T-cell (primary cell): ENCODE data around the gene SYT3. TPM values are rescaled to one million over a fixed set of nuclear protein-coding genes. Genes with fewer than 3 reads are reported as not detected.
"Not testable (repeated sequence)": the region's sequence is repeated elsewhere in the genome, so short reads cannot be mapped to it uniquely, and the experiment has no call there.

Experiments
- ATAC-seq, 4 experiments: fragments of 200-7000 bp in 3 of 4; fragments of 150-1000 bp in 1 of 4; cut with Tn5 transposase; replicated peaks in 1 of 4; 1 replicate in 3 of 4; 2 replicates in 1 of 4; pipeline ENCODE4 v1.10.0; 2021; ENCODE audit warnings: moderate library complexity in 3 of 4, mild to moderate bottlenecking in 2 of 4, moderate number of reproducible peaks in 1 of 4
- CTCF ChIA-PET, 2 donors: fragments of 300-600 bp; sonication (Branson Sonifier 250); formaldehyde crosslinking; loops; one replicate each; lab custom pipeline; 2022; ENCODE audit warnings: antibody characterized with exemption in 2 of 2; lab: Charles Lee
- POLR2A ChIA-PET, 2 donors: fragments of 300-600 bp; sonication (Branson Sonifier 250); formaldehyde crosslinking; loops; one replicate each; lab custom pipeline; 2022; ENCODE audit warnings: antibody characterized with exemption in 2 of 2; lab: Charles Lee
- DNase-seq, 35 experiments: peaks; one replicate each; pipeline versions ENCODE4 v3.0.0 to v3.0.0-alpha.2; 2013 to 2023
- H3K27ac ChIP-seq: one replicate; pipeline ENCODE4 v1.5.1; 2013; ENCODE audit warnings: low read length
- H3K27me3 ChIP-seq, 2 experiments: replicated peaks in 1 of 2; 1 replicate in 1 of 2; 2 replicates in 1 of 2; pipeline versions ENCODE4 v1.6.1 to v1.7.0; 2013; ENCODE audit warnings: low read length in 1 of 2, mixed read lengths in 1 of 2; ENCODE audit not compliant: control insufficient read depth in 2 of 2, insufficient read depth in 2 of 2; ENCODE audit errors: extremely low read depth in 1 of 2
- H3K36me3 ChIP-seq, 2 donors: 1 replicate in 1 of 2; 2 replicates in 1 of 2; pipeline versions ENCODE4 v1.6.1 to v1.7.0; 2013; ENCODE audit warnings: low read length in 1 of 2; ENCODE audit not compliant: control insufficient read depth in 2 of 2, insufficient read depth in 1 of 2; ENCODE audit errors: extremely low read depth in 1 of 2
- H3K4me1 ChIP-seq, 2 experiments: 1 replicate in 1 of 2; 2 replicates in 1 of 2; pipeline versions ENCODE4 v1.6.1 to v1.7.0; 2013; ENCODE audit warnings: low read length in 2 of 2, mixed read lengths in 1 of 2; ENCODE audit not compliant: insufficient read depth in 2 of 2, control insufficient read depth in 1 of 2; ENCODE audit errors: extremely low read depth in 1 of 2
- H3K4me3 ChIP-seq, 2 donors: 1 replicate in 1 of 2; 2 replicates in 1 of 2; pipeline versions ENCODE4 v1.5.1 to v1.7.0; 2013; ENCODE audit warnings: mild to moderate bottlenecking in 2 of 2, low read length in 1 of 2, moderate library complexity in 1 of 2; ENCODE audit not compliant: control insufficient read depth in 1 of 2; ENCODE audit errors: extremely low read depth in 1 of 2
- H3K9me3 ChIP-seq: 2 replicates; pipeline ENCODE4 v1.7.0; 2013
- H3K27ac Mint-ChIP-seq, 2 donors: one replicate each; pipeline ENCODE4 v1.8.0; 2020 to 2021; ENCODE audit warnings: mild to moderate bottlenecking in 2 of 2, mixed read lengths in 2 of 2
- H3K27me3 Mint-ChIP-seq, 2 donors: one replicate each; pipeline ENCODE4 v1.8.0; 2021 to 2022; ENCODE audit warnings: mixed read lengths in 2 of 2
- H3K36me3 Mint-ChIP-seq: one replicate; pipeline ENCODE4 v1.8.0; 2021; ENCODE audit warnings: mixed read lengths
- H3K4me1 Mint-ChIP-seq, 3 donors: one replicate each; pipeline ENCODE4 v1.8.0; 2020 to 2022; ENCODE audit warnings: mixed read lengths in 3 of 3, mild to moderate bottlenecking in 1 of 3
- H3K4me3 Mint-ChIP-seq, 3 donors: one replicate each; pipeline ENCODE4 v1.8.0; 2020 to 2022; ENCODE audit warnings: mild to moderate bottlenecking in 3 of 3, mixed read lengths in 3 of 3, moderate library complexity in 3 of 3
- H3K9me3 Mint-ChIP-seq, 3 donors: one replicate each; pipeline ENCODE4 v1.8.0; 2020 to 2022; ENCODE audit warnings: mixed read lengths in 3 of 3
- WGBS: methylation state at CpG from one replicate; pipeline ENCODE4 v1.1.5; 2013; ENCODE audit warnings: missing lambda C conversion rate; ENCODE audit not compliant: insufficient coverage; 5-methylcytosine and 5-hydroxymethylcytosine counted together
- total RNA-seq, 35 experiments: library from RNA in 6 of 35; stranded (reverse) in 6 of 35; fragments of 120-200 nt in 1 of 35; gene quantifications; one replicate each; pipeline versions ENCODE4 v1.2.1 to v1.2.4 and lab custom pipeline; 2013 to 2026

SYT3 gene
- total RNA-seq, 5 donors from 2014 or later (not counting 1 experiment from before 2014, with no cell fraction given) = 0.41 to 0.68 (median 0.57) TPM; not detected in 2

DNA sequence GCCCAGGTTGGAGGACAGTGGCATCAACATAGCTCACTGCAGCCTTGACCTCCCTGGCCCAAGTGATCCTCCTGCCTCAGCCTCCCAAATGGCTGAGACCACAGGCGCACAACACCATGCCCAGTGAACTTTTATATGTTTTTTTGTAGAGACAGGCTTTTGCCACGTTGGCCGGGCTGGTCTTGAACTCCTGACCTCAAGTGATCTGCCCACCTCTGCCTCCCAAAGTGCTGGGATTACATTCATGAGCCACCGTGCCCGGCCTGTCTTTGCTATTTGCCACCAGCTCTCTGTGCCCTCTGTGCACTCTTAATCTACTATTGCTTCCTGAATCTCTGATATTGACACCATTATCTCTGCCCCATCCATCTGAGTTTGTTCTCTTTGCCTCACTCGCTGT is 37.2 kb downstream of the SYT3 start:
- POLR2A ChIA-PET = interaction anchor here in 1 of 2 donors (0.6 kb wide), 1 partner anchor 779 kb away, joined by 7 read pairs; no protein-coding TSS in a partner anchor
- Mint-ChIP-seq H3K27ac (no peak overlapping the region), H3K36me3 (no peaks in the 10 kb centered on the region), H3K4me1 (peaks cover 3 to 6% (median 3%) of the 10 kb centered on the region in 3 donors), H3K4me3 (no peak overlapping the region), H3K9me3 (no peaks in the 10 kb centered on the region), H3K27me3 (peaks cover 34 to 54% of the 10 kb centered on the region in 2 donors)
- Histone ChIP-seq H3K4me1 (peaks cover 0 to 3% of the 10 kb centered on the region in 2 experiments), H3K4me3 (no peak overlapping the region), H3K36me3 (no peaks in the 10 kb centered on the region), H3K9me3 (no peaks in the 10 kb centered on the region), H3K27ac (no peak overlapping the region), H3K27me3 (peaks cover 0 to 36% of the 10 kb centered on the region in 2 experiments)
- WGBS = 95% methylated on average over 4 of the region's 6 CpGs
- ATAC-seq (no peak), DNase-seq (no peak)
- CTCF ChIA-PET = no interaction called here

DNA sequence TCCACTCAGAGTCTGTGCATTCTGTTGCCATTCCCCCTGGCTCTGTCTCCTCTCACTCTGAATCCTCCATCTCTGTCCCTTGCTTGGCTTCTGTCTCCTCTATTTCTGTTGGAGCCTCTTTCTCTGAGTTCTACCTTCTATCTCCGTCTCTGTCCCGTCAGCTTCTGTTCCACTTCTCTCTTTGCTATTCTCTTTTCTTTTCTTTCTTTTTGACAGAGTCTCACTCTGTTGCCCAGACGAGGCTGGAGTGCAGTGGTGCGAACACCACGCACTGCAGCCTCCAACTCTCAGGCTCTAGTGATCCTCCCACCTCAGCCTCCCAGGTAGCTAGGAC is 37.6 kb downstream of the SYT3 start:
- no peaks in the 10 kb centered on the region for H3K36me3 ChIP-seq
- H3K9me3 Mint-ChIP-seq = no peaks in the 10 kb centered on the region
- no peaks in the 10 kb centered on the region for H3K4me1 ChIP-seq
- H3K36me3 Mint-ChIP-seq = no peaks in the 10 kb centered on the region
- DNase-seq = no peak
- ATAC-seq = no peak
- peaks cover 30 to 50% of the 10 kb centered on the region in 2 donors for H3K27me3 Mint-ChIP-seq
- CTCF ChIA-PET = no interaction called here
- no peak overlapping the region for H3K4me3 ChIP-seq
- peaks cover 0 to 1% (median under 1%) of the 10 kb centered on the region in 3 donors for H3K4me1 Mint-ChIP-seq
- no peak overlapping the region for H3K27ac Mint-ChIP-seq
- H3K9me3 ChIP-seq = no peaks in the 10 kb centered on the region
- peaks cover 0 to 32% of the 10 kb centered on the region in 2 experiments for H3K27me3 ChIP-seq
- no peak overlapping the region for H3K4me3 Mint-ChIP-seq
- no peak overlapping the region for H3K27ac ChIP-seq
- POLR2A ChIA-PET = interaction anchor here in 1 of 2 donors (0.6 kb wide), 1 partner anchor 780 kb away, joined by 7 read pairs; no protein-coding TSS in a partner anchor
- WGBS = 89% methylated on average over 5 of the region's 5 CpGs

DNA sequence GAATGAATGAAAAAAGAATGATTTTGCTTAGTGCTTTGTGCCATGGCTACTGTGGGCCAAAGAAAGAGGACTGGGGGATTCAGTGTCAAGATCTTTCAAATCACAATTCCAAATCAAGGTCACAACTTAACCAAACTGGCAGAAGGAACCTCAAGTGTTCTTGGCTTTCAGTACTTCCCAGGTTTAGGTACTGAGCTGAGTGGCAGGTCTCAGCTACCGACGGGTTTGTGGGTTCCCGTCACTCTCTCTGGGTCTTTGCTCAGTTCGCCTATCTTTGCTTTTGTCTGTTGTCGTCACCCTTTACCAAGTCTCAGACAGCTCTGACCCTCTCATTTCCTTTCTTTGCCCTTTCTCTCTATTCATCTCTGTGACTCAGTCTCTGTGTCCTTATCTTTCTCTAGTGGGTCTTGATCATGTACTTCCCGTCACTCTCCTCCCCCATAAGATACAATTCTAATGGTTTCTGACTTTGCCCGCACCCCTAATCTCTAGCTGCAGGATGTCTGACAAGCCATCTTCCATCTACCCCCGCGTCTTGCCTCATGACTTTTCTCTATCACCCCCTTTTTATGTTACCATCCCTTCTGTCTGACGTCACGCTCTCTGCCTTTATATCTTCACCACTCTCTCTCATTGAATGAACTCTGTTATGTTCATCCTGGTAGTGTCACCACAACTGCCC is 38.1 kb downstream of the SYT3 start:
- Histone ChIP-seq H3K4me3 (no peak overlapping the region), H3K4me1 (no peaks in the 10 kb centered on the region), H3K36me3 (no peaks in the 10 kb centered on the region), H3K9me3 (no peaks in the 10 kb centered on the region), H3K27ac (no peak overlapping the region), H3K27me3 (peaks cover 0 to 27% of the 10 kb centered on the region in 2 experiments)
- no peak overlapping the region for H3K27ac Mint-ChIP-seq
- DNase-seq (no peak), ATAC-seq (no peak)
- H3K4me3 Mint-ChIP-seq = no peak overlapping the region
- H3K9me3 Mint-ChIP-seq = no peaks in the 10 kb centered on the region
- WGBS = 85% methylated on average over 7 of the region's 11 CpGs
- ChIA-PET CTCF (no interaction called here), POLR2A (no interaction called here)
- no peaks in the 10 kb centered on the region for H3K36me3 Mint-ChIP-seq
- peaks cover 28 to 46% of the 10 kb centered on the region in 2 donors for H3K27me3 Mint-ChIP-seq
- no peaks in the 10 kb centered on the region for H3K4me1 Mint-ChIP-seq

DNA sequence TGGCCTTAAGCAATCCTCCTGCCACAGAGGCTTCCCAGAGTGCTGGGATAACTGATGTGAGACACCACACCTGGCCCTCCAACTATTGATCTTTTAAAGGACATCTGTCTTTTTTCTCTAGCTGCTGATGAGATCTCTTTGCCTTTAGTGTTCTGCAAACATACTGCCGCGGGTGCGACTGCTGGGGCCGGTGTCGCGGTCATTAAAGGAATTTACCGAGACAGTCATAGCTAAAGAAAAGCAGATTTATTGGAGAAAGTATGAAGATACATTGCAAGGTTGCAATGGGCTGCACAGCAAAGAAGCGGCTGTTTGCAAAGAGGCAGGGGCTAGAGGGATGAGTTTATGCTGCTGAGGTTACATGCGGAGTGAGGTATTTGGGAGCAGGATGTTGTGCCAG is 40.3 kb downstream of the SYT3 start:
- ChIA-PET POLR2A (no interaction called here), CTCF (no interaction called here)
- Mint-ChIP-seq H3K27me3 (peaks cover 32 to 40% of the 10 kb centered on the region in 2 donors), H3K9me3 (no peaks in the 10 kb centered on the region), H3K4me3 (no peak overlapping the region), H3K4me1 (no peaks in the 10 kb centered on the region), H3K36me3 (no peaks in the 10 kb centered on the region), H3K27ac (no peak overlapping the region)
- WGBS = 92% methylated on average over 8 of the region's 9 CpGs
- Histone ChIP-seq H3K9me3 (no peaks in the 10 kb centered on the region), H3K27ac (no peak overlapping the region), H3K4me1 (no peaks in the 10 kb centered on the region), H3K4me3 (no peak overlapping the region), H3K36me3 (no peaks in the 10 kb centered on the region), H3K27me3 (peaks cover 0 to 26% of the 10 kb centered on the region in 2 experiments)
- no peak for DNase-seq
- ATAC-seq = no peak

DNA sequence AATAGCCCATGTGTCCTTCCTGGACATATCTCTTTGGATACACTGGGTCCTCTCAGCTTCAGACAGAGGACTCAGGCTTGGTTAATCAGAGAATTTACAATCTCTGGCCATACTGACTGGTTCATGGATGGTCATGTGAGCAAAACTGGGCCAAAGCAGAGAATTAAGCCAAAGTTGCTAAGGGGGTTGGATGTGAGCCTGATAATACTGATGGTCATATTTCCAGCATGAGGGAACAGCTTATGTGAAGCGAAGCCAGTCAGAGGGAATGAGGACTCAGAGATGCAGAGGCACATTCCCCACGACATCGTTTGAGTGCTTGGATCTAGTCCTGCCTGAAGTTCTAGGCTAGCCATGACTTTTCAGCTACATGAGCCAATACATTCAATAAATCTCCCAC is 49.5 kb downstream of the SYT3 start:
- peaks cover 14 to 16% of the 10 kb centered on the region in 2 donors for H3K27me3 Mint-ChIP-seq
- Histone ChIP-seq H3K36me3 (no peaks in the 10 kb centered on the region), H3K27ac (no peak overlapping the region), H3K9me3 (no peaks in the 10 kb centered on the region), H3K4me1 (no peaks in the 10 kb centered on the region), H3K4me3 (no peak overlapping the region), H3K27me3 (peaks cover 2 to 19% of the 10 kb centered on the region in 2 experiments)
- ChIA-PET CTCF (no interaction called here), POLR2A (no interaction called here)
- no peaks in the 10 kb centered on the region for H3K36me3 Mint-ChIP-seq
- no peak for DNase-seq
- H3K27ac Mint-ChIP-seq = no peak overlapping the region
- no peak overlapping the region for H3K4me3 Mint-ChIP-seq
- H3K9me3 Mint-ChIP-seq = no peaks in the 10 kb centered on the region
- no peaks in the 10 kb centered on the region for H3K4me1 Mint-ChIP-seq
- WGBS = 100% methylated on average over 2 of the region's 3 CpGs
- no peak for ATAC-seq

DNA sequence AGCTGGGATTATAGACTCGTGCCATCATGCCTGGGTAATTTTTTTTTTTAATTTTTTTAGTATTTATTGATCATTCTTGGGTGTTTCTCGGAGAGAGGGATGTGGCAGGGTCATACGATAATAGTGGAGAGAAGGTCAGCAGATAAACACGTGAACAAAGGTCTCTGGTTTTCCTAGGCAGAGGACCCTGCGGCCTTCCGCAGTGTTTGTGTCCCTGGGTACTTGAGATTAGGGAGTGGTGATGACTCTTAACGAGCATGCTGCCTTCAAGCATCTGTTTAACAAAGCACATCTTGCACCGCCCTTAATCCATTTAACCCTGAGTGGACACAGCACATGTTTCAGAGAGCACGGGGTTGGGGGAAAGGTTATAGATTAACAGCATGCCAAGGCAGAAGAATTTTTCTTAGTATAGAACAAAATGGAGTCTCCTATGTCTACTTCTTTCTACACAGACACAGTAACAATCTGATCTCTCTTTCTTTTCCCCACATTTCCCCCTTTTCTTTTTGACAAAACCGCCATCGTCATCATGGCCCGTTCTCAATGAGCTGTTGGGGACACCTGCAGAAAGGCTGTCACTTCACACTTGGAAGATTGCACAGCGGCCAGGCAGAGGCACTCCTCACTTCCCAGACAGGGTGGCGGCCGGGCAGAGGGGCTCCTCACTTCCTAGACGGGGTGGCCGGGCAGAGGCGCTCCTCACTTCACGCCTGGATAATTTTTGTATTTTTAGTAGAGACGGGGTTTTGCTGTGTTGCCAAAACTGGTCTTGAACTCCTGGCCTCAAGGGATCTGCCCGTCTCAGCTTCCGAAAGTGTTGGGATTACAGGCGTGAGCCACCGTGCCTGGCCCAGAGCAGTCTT is 57.7 kb downstream of the SYT3 start:
- H3K4me1 ChIP-seq, H3K4me1 Mint-ChIP-seq, H3K27ac Mint-ChIP-seq, H3K9me3 Mint-ChIP-seq, H3K4me3 ChIP-seq, ATAC-seq, H3K4me3 Mint-ChIP-seq, H3K36me3 Mint-ChIP-seq, POLR2A ChIA-PET, H3K27ac ChIP-seq, DNase-seq, CTCF ChIA-PET, H3K36me3 ChIP-seq, H3K9me3 ChIP-seq: not testable (repeated sequence)
- peaks cover 26 to 30% of the 10 kb centered on the region in 2 donors for H3K27me3 Mint-ChIP-seq
- peaks cover 0 to 40% of the 10 kb centered on the region in 2 experiments for H3K27me3 ChIP-seq
- WGBS = 93% methylated on average over 6 of the region's 24 CpGs
